NCI-H146 treated with DMSO at 0.1 percent for 48 hours (cell line): ENCODE results near the gene TIMM23B.
"Not testable (repeated sequence)": the region's sequence is repeated elsewhere in the genome, so short reads cannot be mapped to it uniquely, and the experiment has no call there.

Source experiments
- DNase-seq: peaks from one replicate; lab custom pipeline; 2025; ENCODE audit not compliant: unreplicated experiment; lab: John Stamatoyannopoulos, UW

Gene TIMM23B

DNA sequence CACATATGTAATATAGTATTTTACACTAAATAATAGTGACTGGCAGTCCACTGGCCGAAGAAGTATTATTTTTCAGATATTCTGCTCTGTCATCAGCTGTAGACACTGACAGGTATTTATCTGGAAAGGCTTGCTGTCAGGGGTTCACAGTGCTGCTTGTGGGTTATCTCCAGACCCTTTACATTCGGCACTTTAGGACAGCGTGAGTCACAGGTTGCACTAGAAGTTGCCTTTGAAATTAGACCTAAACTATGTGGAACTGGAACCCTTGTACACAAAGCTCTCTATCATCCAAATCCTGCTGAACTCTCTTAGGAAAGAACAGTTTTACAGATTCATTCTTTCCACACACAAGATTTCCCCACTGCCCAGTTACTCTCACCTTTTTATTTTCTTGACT lies 30.2 kb downstream of the TIMM23B start:
- not testable (repeated sequence) for DNase-seq

DNA sequence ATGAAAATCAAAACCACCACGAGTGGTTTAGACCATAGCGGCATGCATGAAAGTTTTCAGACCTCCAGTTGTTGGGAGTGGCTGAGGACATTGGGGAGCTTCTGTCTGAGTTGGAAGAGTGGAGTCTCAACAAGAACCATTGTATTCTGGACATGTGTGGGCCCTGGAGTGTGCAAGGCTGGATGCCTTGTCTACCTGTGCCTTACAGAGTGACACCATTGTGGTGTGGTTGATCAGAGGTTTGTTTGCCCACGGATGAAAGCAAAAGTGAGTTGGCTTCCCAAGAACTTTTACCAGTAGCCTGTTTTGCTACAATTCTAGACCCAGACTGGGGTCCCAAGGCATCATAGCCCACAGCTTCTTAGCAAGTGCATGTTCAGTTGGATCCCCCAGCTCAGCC lies 35.9 kb downstream of the TIMM23B start:
- DNase-seq: not testable (repeated sequence)

DNA sequence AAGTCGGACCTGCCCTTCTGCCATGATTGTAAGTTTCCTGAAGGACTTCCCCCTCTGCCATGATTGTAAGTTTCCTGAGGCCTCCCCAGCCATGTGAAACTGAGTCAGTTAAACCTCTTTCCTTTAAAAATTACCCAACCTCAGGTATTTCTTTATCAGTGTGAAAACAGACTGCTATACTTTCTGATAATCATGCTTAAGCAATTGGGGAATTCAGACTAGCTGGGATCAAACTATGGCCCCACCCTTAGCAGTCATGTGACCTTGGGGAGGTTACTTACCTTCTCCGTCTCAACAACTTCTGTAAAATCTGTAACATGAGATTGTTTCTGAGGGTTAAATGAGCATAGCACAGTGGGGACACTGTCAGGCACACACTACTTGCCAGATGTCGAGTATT lies 45.4 kb downstream of the TIMM23B start:
- DNase-seq: not testable (repeated sequence)

- not testable (repeated sequence) for DNase-seq
Measured at GRCh38 chr10:49988376-49988775, 46.5 kb downstream of the TIMM23B start, which contains the start of gene AGAP6. Gene AGAP6 (plus strand): TSS chr10:49988406. CDS start chr10:49988716, 310 bp downstream.

GRCh38 chr10:49995321-49995720 lies 53.5 kb downstream of the TIMM23B start:
- DNase-seq: not testable (repeated sequence)

- DNase-seq: not testable (repeated sequence)
Measured at GRCh38 chr10:50014024-50014423, 72.2 kb downstream of the TIMM23B start.

DNA sequence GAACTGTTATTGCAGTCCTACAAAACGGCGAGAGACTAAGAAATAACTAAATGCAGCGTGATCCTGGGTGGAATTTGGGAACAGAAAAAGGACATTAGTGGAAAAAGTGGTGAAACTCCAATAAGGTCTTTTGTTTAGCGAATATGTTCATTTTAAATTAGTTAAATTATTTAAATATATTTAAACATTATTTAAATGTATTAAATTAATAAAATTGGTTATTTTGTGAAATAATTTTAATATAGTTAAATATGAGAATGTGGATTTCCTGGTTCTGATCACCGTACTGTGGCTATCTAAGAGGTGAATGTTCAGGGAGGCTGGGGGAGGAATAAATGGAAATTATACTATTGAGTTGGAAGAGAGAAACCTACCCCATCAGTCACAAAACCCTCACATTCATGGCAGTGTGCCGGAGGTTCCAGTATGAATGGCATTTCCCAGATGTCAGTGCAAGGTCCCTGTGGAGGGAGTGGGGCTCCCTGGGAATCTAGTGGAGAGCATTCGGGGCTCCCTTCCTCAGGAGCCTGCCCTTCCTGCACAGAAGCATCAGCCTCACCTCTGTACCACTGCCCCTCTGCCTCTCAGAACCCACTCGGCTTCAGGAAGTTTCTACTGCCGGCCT lies 73.9 kb downstream of the TIMM23B start:
- not testable (repeated sequence) for DNase-seq

DNA sequence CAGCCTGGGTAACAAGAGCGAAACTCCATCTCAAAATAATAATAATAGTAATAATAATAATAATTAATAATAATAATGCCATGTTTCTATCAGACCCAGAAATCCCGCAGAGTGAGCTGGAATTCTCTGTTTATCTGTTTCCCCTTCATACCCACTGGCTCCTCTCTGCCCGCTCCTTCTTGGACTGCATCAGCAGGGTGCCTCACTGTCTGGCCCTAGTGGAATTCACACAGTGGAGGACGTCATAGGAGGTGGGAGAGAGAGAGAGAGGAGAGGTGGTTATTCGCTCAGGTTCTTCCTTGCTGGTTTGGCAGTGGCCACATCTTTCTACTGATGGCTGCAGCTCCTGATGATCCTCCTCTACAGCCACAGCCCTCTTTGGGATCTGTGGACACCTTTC lies 75.1 kb downstream of the TIMM23B start:
- DNase-seq: not testable (repeated sequence)

- not testable (repeated sequence) for DNase-seq
Measured at GRCh38 chr10:50017646-50018045, 75.8 kb downstream of the TIMM23B start.

- DNase-seq: not testable (repeated sequence)
Measured at GRCh38 chr10:50019279-50019678, 77.4 kb downstream of the TIMM23B start.

GRCh38 chr10:50020451-50021024 lies 78.7 kb downstream of the TIMM23B start:
- DNase-seq: not testable (repeated sequence)

DNA sequence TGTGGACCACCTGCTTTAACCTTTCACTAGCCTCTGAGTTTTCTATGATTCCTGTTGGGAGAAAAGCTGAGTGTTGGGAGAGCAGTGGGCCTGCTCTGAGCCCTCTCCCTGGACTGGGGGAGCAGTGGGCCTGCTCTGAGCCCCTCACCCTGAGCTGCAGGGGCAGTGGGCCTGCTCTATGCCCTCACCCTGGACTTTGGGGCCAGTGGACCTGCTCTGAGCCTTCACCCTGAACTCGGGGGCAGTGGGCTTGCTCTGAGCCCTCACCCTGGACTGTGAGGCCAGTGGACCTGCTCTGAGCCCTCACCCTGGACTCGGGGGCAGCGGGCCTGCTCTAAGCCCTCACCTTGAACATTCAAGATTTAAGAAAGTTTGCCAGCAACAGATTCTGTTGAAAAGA lies 79.8 kb downstream of the TIMM23B start:
- no peak for DNase-seq
